Loucy (cell line): ENCODE data around the gene LPP.

Source experiments
- CTCF ChIP-seq: fragments of 200-600 bp; sonication (generic); conservative IDR thresholded peaks from 2 replicates; pipeline ENCODE4 v1.5.1; 2014; ENCODE audit warnings: mild to moderate bottlenecking, antibody characterized with exemption, low read length
- EZH2phosphoT487 ChIP-seq: fragments of 200-600 bp; IDR thresholded peaks from 2 replicates; pipeline ENCODE4 v1.6.1; 2018; ENCODE audit warnings: antibody characterized with exemption, mild to moderate bottlenecking, moderate library complexity, borderline replicate concordance

GRCh38 chr3:188740010-188740409 lies 586.1 kb downstream of the LPP start:
- TF ChIP-seq CTCF = no peak
- no peak for TF ChIP-seq EZH2phosphoT487
